AG04450 (cell line): ENCODE results near the gene SPTBN2. TPM values are rescaled to one million over a fixed set of nuclear protein-coding genes. Genes with fewer than 3 reads are reported as not detected.

Experiments
- CTCF ChIA-PET: fragments of 300-600, 350-600 bp; formaldehyde crosslinking; extraction: SDS; loops from one replicate; lab custom pipeline; 2022; ENCODE audit warnings: antibody characterized with exemption, inconsistent platforms; lab: Charles Lee
- POLR2A ChIA-PET: fragments of 350-600 bp; formaldehyde crosslinking; extraction: SDS; loops from one replicate; lab custom pipeline; 2021; ENCODE audit warnings: antibody characterized with exemption, inconsistent platforms; lab: Yijun Ruan, JAX
- DNase-seq: peaks from one replicate; pipeline ENCODE4 v3.0.0-alpha.2; 2011; ENCODE audit warnings: low read depth, low spot score
- H3K27ac ChIP-seq: one replicate; pipeline ENCODE4 v1.5.1; 2012; ENCODE audit warnings: low read depth, low read length, control low read depth
- H3K27me3 ChIP-seq: one replicate; pipeline ENCODE4 v1.6.0; 2012; ENCODE audit warnings: low read length; ENCODE audit not compliant: control insufficient read depth, insufficient read depth
- H3K4me3 ChIP-seq: 2 replicates; pipeline ENCODE4 v1.5.1; 2011; ENCODE audit warnings: mild to moderate bottlenecking, low read depth, low read length, control low read depth
- H3K9me3 ChIP-seq: 2 replicates; pipeline ENCODE4 v1.5.1; 2012; ENCODE audit warnings: low read length; ENCODE audit not compliant: control insufficient read depth, insufficient read depth
- polyA plus RNA-seq: library from polyadenylated mRNA; depleted of rRNA; stranded (reverse); fragments of >200 nt; gene quantifications from 2 replicates; pipeline ENCODE4 v1.2.3, GENCODE V29; 2011
- TF ChIP-seq, protein P1 (sequence below): IDR thresholded peaks from 2 replicates; pipeline ENCODE4 v1.5.1; 2011; ENCODE audit warnings: low read depth, low read length, control low read depth, inconsistent platforms

The SPTBN2 gene
- polyA plus RNA-seq, 1 experiment = 0.09 TPM

DNA sequence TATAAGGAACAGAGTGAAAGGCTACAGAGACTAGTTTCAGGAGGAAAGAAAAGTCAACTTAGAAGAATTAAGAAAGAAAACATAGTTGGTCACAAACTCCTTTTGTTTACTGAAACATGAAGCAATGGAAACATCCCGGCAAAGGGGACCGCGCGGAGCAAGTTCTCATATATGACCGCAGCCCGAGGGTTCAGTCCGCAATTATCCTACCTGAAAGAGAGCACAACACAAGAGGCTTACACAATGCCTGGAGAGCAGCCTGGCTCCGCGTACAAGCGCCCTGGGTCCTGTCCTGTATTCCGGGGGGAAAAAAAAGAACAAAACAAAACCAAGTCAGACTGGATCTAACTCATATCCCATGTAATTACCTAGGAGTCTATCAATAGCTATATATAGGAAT lies 63.6 kb downstream of the SPTBN2 start:
- CTCF ChIA-PET = no interaction called here
- POLR2A ChIA-PET = no interaction called here
- TF ChIP-seq, protein P1, sequence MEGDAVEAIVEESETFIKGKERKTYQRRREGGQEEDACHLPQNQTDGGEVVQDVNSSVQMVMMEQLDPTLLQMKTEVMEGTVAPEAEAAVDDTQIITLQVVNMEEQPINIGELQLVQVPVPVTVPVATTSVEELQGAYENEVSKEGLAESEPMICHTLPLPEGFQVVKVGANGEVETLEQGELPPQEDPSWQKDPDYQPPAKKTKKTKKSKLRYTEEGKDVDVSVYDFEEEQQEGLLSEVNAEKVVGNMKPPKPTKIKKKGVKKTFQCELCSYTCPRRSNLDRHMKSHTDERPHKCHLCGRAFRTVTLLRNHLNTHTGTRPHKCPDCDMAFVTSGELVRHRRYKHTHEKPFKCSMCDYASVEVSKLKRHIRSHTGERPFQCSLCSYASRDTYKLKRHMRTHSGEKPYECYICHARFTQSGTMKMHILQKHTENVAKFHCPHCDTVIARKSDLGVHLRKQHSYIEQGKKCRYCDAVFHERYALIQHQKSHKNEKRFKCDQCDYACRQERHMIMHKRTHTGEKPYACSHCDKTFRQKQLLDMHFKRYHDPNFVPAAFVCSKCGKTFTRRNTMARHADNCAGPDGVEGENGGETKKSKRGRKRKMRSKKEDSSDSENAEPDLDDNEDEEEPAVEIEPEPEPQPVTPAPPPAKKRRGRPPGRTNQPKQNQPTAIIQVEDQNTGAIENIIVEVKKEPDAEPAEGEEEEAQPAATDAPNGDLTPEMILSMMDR = no peak
- H3K9me3 ChIP-seq = no peaks in the 10 kb centered on the region
- DNase-seq = no peak
- H3K27me3 ChIP-seq = no peaks in the 10 kb centered on the region
- no peak overlapping the region for H3K4me3 ChIP-seq
- no peak overlapping the region for H3K27ac ChIP-seq

DNA sequence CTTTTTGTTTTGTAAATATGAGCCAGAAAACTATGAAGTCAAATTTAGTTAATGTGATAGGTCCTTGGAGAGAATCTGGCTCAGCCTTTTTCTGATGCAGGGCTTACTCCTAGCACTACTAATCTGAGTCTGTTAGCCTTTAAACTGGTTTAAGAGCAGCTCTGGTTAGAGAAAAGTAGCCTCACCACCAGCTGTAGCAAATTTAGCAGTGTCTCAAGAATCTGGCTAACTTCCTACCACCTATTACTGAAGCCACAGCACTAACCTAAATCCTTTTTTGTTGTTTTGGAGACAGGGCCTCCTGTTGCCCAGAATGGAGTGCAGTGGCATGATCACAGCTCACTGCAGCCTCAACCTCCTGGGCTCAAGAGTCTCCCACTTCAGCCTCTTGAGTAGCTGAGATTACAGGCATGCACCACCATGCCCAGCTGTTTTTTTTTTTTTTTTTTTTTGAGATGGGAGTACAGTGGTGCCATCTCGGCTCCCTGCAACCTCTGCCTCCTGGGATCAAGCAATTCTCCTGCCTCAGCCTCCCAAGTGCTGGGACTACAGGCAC lies 65.2 kb downstream of the SPTBN2 start:
- ChIA-PET CTCF (interaction anchor here (0.5 to 1.3 kb wide), 3 partner anchors 14 to 450 kb away, joined by 3 to 5 read pairs (median 3); partner anchors contain the start of gene RBM4B), POLR2A (interaction anchor here (0.6 to 0.7 kb wide), 2 partner anchors 57 to 70 kb away, joined by 3 read pairs; no protein-coding TSS in a partner anchor)

DNA sequence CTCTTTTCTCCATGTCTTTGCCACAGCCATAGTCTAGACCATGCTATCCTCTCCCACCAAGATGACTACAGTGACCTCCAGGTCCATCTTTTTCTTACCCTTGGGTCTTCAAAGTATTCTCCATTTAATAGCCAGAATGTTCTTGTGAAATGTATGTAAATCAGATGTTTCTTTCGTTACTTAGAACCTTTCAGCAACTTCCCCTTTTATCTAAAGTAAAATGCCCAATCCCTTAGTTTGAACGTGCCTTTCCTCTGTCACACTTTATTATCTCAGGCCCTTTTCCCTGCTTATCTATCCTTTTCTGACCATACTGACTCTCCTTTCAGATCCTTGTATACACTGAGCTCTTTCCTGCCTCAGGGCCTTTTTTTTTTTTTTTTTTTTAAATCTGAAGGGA lies 69.3 kb downstream of the SPTBN2 start:
- H3K27me3 ChIP-seq = no peaks in the 10 kb centered on the region
- no peak overlapping the region for H3K27ac ChIP-seq
- TF ChIP-seq, protein P1 = no peak
- H3K4me3 ChIP-seq = no peak overlapping the region
- DNase-seq = no peak
- no peaks in the 10 kb centered on the region for H3K9me3 ChIP-seq
- POLR2A ChIA-PET = interaction anchor here (1.1 to 1.3 kb wide), 2 partner anchors 21 to 43 kb away, joined by 3 to 4 read pairs; partner anchors contain the start of gene RBM4
- CTCF ChIA-PET = interaction anchor here (0.6 to 0.9 kb wide), 5 partner anchors 15 to 1782 kb away, joined by 4 to 6 read pairs (median 4); no protein-coding TSS in a partner anchor

More for the DNA sequence above, 65.2 kb downstream of the SPTBN2 start:
- Histone ChIP-seq H3K27me3 (no peaks in the 10 kb centered on the region), H3K9me3 (no peaks in the 10 kb centered on the region), H3K4me3 (no peak overlapping the region), H3K27ac (peak overlapping the region; percentile 31)
- TF ChIP-seq, protein P1 = no peak
- DNase-seq = no peak

DNA sequence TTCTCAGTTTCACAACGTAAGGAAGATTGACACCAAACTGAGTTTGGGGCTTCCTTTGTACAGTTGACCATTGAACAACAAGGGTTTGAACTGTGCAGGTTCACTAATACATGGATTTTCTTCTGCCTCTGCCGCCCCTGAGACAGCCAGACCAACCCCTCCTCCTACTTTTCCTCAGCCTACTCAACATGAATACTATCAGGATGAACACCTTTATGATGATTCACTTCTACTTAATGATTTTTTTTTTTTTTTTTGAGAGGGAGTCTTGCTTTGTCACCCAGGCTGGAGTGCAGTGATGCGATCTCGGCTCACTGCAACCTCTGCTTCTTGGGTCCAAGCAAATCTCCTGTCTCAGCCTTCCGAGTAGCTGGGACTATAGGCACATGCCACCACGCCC lies 75.9 kb downstream of the SPTBN2 start:
- POLR2A ChIA-PET = interaction anchor here (1.8 kb wide), 1 partner anchor 15 kb away, joined by 7 read pairs; the partner anchor contains the start of gene RBM4
- H3K27me3 ChIP-seq = no peaks in the 10 kb centered on the region
- no peak overlapping the region for H3K4me3 ChIP-seq
- CTCF ChIA-PET = interaction anchor here (1.2 kb wide), 1 partner anchor 24 kb away, joined by 3 read pairs; no protein-coding TSS in a partner anchor
- no peaks in the 10 kb centered on the region for H3K9me3 ChIP-seq
- no peak overlapping the region for H3K27ac ChIP-seq
- TF ChIP-seq, protein P1 = no peak
- DNase-seq = no peak

DNA sequence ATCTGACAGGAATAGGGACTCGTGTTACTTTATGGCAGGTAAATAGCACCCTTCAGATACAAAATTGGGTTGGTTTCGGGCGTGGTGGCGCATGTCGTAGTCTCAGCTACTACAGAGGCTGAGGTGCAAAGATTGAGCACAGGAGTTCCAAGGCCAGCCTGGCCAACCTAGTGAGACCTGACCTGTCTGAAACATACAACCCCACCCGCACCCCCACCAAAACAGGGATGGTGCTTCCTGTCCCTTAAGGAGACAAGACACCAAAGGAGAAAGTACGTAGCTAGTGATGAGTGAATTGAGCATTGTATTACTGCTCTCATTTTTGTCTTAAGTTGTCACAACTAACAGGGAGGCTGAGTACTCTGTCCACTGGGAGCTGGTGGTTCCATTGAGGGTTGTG lies 76.4 kb downstream of the SPTBN2 start:
- TF ChIP-seq, protein P1 = no peak

More for the DNA sequence above, 76.4 kb downstream of the SPTBN2 start:
- Histone ChIP-seq H3K4me3 (no peak overlapping the region), H3K27me3 (no peaks in the 10 kb centered on the region), H3K9me3 (no peaks in the 10 kb centered on the region), H3K27ac (no peak overlapping the region)
- ChIA-PET CTCF (interaction anchor here (1.2 kb wide), 1 partner anchor 25 kb away, joined by 3 read pairs; no protein-coding TSS in a partner anchor), POLR2A (interaction anchor here (1.8 kb wide), 1 partner anchor 14 kb away, joined by 7 read pairs; the partner anchor contains the start of gene RBM4)
- no peak for DNase-seq
